A549 (cell line): ENCODE data around the gene PDHX.

Experiments
- MAX ChIP-seq: IDR thresholded peaks from 2 replicates; pipeline ENCODE4 v1.6.1; 2012
- RNF2 ChIP-seq: fragments of 200-600 bp; sonication (generic); IDR thresholded peaks from 2 replicates; pipeline ENCODE4 v1.6.1; 2016; ENCODE audit warnings: low read depth, mild to moderate bottlenecking, antibody characterized with exemption, moderate library complexity, borderline replicate concordance
- TF ChIP-seq, protein P1 (sequence below): fragments of >200 bp; sonication (Bioruptor Twin); formaldehyde crosslinking; IDR thresholded peaks from 3 replicates; pipeline ENCODE4 v1.5.1; 2016

GRCh38 chr11:34977089-34977912 lies 60.9 kb downstream of the PDHX start:
- TF ChIP-seq, protein P1, sequence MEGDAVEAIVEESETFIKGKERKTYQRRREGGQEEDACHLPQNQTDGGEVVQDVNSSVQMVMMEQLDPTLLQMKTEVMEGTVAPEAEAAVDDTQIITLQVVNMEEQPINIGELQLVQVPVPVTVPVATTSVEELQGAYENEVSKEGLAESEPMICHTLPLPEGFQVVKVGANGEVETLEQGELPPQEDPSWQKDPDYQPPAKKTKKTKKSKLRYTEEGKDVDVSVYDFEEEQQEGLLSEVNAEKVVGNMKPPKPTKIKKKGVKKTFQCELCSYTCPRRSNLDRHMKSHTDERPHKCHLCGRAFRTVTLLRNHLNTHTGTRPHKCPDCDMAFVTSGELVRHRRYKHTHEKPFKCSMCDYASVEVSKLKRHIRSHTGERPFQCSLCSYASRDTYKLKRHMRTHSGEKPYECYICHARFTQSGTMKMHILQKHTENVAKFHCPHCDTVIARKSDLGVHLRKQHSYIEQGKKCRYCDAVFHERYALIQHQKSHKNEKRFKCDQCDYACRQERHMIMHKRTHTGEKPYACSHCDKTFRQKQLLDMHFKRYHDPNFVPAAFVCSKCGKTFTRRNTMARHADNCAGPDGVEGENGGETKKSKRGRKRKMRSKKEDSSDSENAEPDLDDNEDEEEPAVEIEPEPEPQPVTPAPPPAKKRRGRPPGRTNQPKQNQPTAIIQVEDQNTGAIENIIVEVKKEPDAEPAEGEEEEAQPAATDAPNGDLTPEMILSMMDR = no peak
- TF ChIP-seq RNF2 = no peak
- no peak for TF ChIP-seq MAX
